OCI-LY3 (cell line): ENCODE results near the gene KRTCAP2.
"Not testable (repeated sequence)": the region's sequence is repeated elsewhere in the genome, so short reads cannot be mapped to it uniquely, and the experiment has no call there.

Source experiments
- H2AFZ ChIP-seq: fragments of 200-600, 300-600 bp; shearing (Covaris generic); 2 replicates; pipeline ENCODE4 v1.6.0; 2014; ENCODE audit warnings: antibody characterized with exemption, low read depth, low read length
- H3K27ac ChIP-seq: fragments of 200-600, 300-600 bp; sonication (generic); 2 replicates; pipeline ENCODE4 v1.5.1; 2014; ENCODE audit warnings: mild to moderate bottlenecking, low read length, moderate library complexity, mixed read lengths
- H3K27me3 ChIP-seq: fragments of 200-600, 300-600 bp; sonication (generic); 2 replicates; pipeline ENCODE4 v1.6.1; 2014; ENCODE audit warnings: low read depth, low read length, mixed read lengths
- H3K36me3 ChIP-seq: fragments of 200-600, 300-600 bp; sonication (generic); replicated peaks from 2 replicates; pipeline ENCODE3; 2014; ENCODE audit warnings: low read depth, low read length, mixed read lengths
- H3K4me1 ChIP-seq: fragments of 300-600, 200-600 bp; sonication (generic); 2 replicates; pipeline ENCODE4 v1.6.1; 2014; ENCODE audit warnings: low read length, mixed read lengths
- H3K4me2 ChIP-seq: fragments of 200-600, 300-600 bp; sonication (generic); 2 replicates; pipeline ENCODE4 v1.6.1; 2014; ENCODE audit warnings: low read length, mixed read lengths
- H3K4me3 ChIP-seq: fragments of 300-600, 200-600 bp; sonication (generic); 2 replicates; pipeline ENCODE4 v1.5.1; 2014; ENCODE audit warnings: antibody characterized with exemption, mild to moderate bottlenecking, low read length, moderate library complexity
- H3K79me2 ChIP-seq: fragments of 300-600, 200-600 bp; shearing (Covaris generic); 2 replicates; pipeline ENCODE4 v1.6.1; 2014; ENCODE audit warnings: mild to moderate bottlenecking, low read length, mixed read lengths
- H3K9ac ChIP-seq: fragments of 300-600, 200-600 bp; shearing (Covaris generic); 2 replicates; pipeline ENCODE4 v1.6.0; 2014; ENCODE audit warnings: mild to moderate bottlenecking, low read length, moderate library complexity
- H3K9me3 ChIP-seq: fragments of 200-600, 300-600 bp; shearing (Covaris generic); 2 replicates; pipeline ENCODE4 v1.6.1; 2014; ENCODE audit warnings: low read length, mixed read lengths; ENCODE audit not compliant: insufficient read depth
- H4K20me1 ChIP-seq: fragments of 200-600, 300-600 bp; sonication (generic); 2 replicates; pipeline ENCODE4 v1.6.1; 2016; ENCODE audit warnings: low read length, mixed read lengths; ENCODE audit not compliant: insufficient read depth
- EZH2phosphoT487 ChIP-seq: fragments of 200-600 bp; shearing (Covaris generic); IDR thresholded peaks from 2 replicates; pipeline ENCODE4 v1.6.1; 2018; ENCODE audit warnings: antibody characterized with exemption, mixed run types, low read depth
- TF ChIP-seq, protein P1 (sequence below): fragments of 200-600, 300-600 bp; sonication (generic); IDR thresholded peaks from 2 replicates; pipeline ENCODE4 v1.5.1; 2014; ENCODE audit warnings: antibody characterized with exemption, low read length, low read depth

KRTCAP2 gene

DNA sequence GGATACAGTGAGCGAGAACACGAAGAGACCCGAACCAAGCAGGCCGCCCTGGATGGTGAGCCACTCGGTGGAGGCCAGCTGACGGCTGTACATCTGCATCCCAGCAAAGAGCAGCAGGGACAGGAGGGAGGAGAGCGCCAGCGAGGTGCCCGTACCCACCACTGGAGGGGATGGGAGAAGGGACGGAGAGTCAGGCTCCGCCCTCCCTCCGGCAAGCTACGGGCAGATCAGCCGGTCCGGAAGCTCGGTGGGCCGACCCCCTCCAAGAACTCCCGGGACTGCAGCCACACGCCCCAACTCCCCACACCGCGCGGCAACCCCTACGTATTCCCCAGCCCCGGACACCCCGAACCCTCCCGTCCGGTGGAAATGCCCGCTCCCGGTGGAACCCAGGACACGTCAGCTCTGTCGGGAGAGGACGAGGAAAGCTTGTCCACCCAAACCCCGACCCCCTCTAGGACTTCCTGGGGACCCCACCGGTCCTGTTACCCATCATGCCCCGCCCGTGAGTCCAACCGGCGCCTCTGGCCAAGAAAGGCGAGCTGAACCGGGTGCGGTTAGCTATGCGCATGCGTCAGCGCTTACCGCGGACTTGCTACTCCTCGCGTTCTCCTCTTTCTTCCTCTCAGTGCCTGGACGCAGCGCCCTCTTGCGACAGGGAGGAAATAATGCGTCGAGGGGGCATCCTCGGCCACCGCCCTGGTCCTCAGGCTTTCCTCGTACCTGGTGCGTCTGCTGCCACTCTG is at the start of gene KRTCAP2:
Gene KRTCAP2, minus strand, starts transcription at position 573 of the 746 bp plus-strand sequence. Its CDS starts 80 bp downstream, at position 493.
- Histone ChIP-seq H4K20me1 (no peaks in the 10 kb centered on the region), H3K27me3 (no peaks in the 10 kb centered on the region), H3K4me3 (peak within 1 kb of the TSS; percentile 87), H3K4me1 (peaks cover 31% of the 10 kb centered on the region), H3K79me2 (peaks cover 16% of the 10 kb centered on the region), H3K36me3 (peaks cover 21% of the 10 kb centered on the region), H3K9ac (peak within 1 kb of the TSS; percentile 95), H3K9me3 (no peaks in the 10 kb centered on the region), H2AFZ (peak within 1 kb of the TSS; percentile 82), H3K27ac (peak within 1 kb of the TSS; percentile 75), H3K4me2 (peak within 1 kb of the TSS; percentile 91)
- no peak for TF ChIP-seq EZH2phosphoT487
- TF ChIP-seq, protein P1, sequence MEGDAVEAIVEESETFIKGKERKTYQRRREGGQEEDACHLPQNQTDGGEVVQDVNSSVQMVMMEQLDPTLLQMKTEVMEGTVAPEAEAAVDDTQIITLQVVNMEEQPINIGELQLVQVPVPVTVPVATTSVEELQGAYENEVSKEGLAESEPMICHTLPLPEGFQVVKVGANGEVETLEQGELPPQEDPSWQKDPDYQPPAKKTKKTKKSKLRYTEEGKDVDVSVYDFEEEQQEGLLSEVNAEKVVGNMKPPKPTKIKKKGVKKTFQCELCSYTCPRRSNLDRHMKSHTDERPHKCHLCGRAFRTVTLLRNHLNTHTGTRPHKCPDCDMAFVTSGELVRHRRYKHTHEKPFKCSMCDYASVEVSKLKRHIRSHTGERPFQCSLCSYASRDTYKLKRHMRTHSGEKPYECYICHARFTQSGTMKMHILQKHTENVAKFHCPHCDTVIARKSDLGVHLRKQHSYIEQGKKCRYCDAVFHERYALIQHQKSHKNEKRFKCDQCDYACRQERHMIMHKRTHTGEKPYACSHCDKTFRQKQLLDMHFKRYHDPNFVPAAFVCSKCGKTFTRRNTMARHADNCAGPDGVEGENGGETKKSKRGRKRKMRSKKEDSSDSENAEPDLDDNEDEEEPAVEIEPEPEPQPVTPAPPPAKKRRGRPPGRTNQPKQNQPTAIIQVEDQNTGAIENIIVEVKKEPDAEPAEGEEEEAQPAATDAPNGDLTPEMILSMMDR, result peak; percentile 96

DNA sequence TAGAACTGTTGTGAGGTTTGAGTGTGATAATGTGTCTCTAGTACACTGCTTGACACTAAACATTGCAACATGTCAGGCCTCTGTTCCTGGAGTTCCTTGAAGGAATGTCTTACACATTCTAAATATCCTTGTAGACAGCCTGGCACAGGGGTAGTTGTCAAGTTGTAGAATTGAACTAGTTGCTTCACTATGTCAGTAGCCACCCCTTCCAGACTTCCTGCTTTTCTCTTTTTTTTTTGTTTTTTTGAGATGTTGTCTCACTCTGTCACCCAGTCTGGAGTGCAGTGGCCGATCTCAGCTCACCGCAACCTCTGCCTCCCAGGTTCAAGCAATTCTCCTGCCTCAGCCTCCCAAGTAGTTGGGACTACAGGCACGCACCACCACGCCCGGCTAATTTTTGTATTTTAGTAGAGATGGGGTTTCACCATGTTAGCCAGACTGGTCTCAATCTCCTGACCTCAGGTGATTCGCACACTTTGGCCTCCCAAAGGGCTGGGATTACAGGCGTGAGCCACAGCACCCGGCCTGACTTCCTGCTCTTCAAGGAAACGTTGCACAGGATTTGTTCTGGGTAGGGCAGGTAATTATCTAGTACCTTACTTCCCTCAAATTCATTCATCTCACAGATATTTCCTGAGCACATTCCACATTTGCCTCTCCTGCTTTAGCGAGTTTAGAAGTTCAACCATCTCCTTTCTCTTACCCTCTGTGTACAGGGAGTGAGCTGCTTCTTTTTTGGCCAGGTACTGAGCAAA is 47.3 kb upstream of the KRTCAP2 start:
- not testable (repeated sequence) for H4K20me1 ChIP-seq, H2AFZ ChIP-seq, H3K4me2 ChIP-seq, H3K9ac ChIP-seq, H3K36me3 ChIP-seq, H3K27ac ChIP-seq, H3K9me3 ChIP-seq, H3K79me2 ChIP-seq, H3K27me3 ChIP-seq, H3K4me3 ChIP-seq, H3K4me1 ChIP-seq

DNA sequence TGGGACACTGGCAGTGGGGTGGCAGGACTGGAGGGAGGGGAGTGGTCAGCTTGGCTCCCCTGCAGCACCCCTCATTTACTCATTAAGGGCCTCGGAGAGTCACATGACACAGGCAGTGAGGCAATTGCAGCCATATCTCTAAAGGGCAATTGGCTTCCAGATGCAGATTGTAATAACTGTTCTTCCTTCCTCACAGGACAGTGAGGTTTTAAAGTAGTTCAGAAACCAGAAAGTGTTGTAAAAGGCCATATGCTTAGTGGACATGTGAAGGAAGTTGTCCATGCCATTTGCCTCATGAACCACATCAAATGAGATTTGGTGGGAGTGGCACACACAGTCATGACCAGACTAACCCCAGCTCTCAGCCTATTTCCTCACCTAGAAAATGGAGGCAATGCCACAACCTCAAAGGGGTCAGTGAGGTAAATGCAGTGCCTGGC is 46.5 kb upstream of the KRTCAP2 start:
- Histone ChIP-seq H3K27ac (no peak overlapping the region), H3K4me2 (peak overlapping the region; percentile 5; the same call in 1 of the 2 replicates), H3K9ac (no peak overlapping the region)

DNA sequence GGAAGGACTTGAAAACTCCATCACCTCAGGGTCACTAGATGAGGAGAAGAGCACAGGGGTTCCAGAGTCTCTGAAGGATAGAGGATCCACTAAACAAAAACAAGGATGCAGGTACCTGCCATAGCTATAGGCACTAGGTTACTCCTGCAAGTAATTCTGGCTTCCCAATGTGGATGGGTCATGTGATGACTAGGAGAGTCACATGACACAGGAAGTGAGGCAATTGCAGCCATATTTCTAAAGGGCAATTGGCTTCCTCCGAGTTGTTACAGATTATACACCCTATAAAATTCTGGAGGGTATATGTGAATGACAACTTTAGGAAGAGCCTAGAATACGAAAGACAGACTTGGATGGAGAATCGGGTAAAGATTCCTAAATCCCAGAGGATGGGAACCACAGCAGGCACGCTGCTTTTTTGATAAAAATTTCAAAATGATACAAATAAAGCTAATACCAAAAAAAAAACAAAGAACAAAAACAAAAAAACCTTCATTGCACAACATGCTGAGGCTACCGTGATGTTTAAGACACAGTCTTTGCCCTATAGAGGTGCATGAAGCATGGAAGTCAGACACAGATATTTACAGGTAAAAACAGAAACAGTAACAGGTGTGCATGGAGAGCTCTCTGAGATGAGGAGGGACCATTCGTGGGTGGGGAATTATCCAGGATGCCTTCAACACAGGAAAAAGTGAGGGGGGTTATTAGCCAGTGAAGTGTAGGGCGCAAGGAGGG is 45.9 kb upstream of the KRTCAP2 start:
- H3K4me1 ChIP-seq, result peaks cover 5% of the 10 kb centered on the region; the same call in 1 of the 2 replicates
- H3K27me3 ChIP-seq, result no peaks in the 10 kb centered on the region
- H3K9ac ChIP-seq, result no peak overlapping the region
- H4K20me1 ChIP-seq, result no peaks in the 10 kb centered on the region
- H3K4me3 ChIP-seq, result no peak overlapping the region
- no peak for TF ChIP-seq EZH2phosphoT487
- TF ChIP-seq, protein P1, result no peak
- H3K9me3 ChIP-seq, result no peaks in the 10 kb centered on the region
- peak overlapping the region; percentile 5 for H3K4me2 ChIP-seq
- no peaks in the 10 kb centered on the region for H3K36me3 ChIP-seq
- H3K27ac ChIP-seq, result no peak overlapping the region
- H3K79me2 ChIP-seq, result no peaks in the 10 kb centered on the region
- peak overlapping the region; percentile 32; the same call in 1 of the 2 replicates for H2AFZ ChIP-seq

More for the DNA sequence above, 46.5 kb upstream of the KRTCAP2 start:
- Histone ChIP-seq H3K27me3 (no peaks in the 10 kb centered on the region), H3K79me2 (no peaks in the 10 kb centered on the region), H4K20me1 (no peaks in the 10 kb centered on the region), H3K4me3 (no peak overlapping the region), H3K4me1 (peaks cover 5% of the 10 kb centered on the region; the same call in 1 of the 2 replicates), H2AFZ (0 out of 2 replicates have a peak overlapping the region, but pooled peaks have one; percentile 32), H3K36me3 (no peaks in the 10 kb centered on the region), H3K9me3 (no peaks in the 10 kb centered on the region)
- TF ChIP-seq, protein P1, result no peak

DNA sequence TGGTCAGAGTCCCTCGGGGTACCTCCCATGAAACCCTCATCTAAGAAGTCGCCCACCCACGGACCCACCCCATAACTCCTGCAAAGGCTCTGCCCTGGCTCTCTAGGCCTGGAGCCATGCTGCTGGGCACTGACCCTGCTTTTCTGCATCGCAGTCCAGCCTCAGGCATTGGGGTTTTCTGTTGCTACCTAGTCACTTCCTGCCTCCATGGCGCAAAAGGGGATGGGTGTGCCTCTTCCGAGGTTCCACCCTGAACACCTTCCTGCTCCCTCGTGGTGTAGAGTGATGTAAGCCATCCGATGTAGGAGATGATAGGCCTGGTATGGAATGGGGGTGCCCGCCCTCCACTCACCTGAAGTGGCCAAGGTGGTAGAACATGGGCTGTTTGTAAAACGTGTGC is 41.6 kb upstream of the KRTCAP2 start:
- H4K20me1 ChIP-seq, H3K27ac ChIP-seq, H3K27me3 ChIP-seq, H3K4me3 ChIP-seq, H3K9me3 ChIP-seq, H3K9ac ChIP-seq, H2AFZ ChIP-seq, H3K36me3 ChIP-seq, H3K79me2 ChIP-seq, H3K4me2 ChIP-seq: not testable (repeated sequence)
- H3K4me1 ChIP-seq, result peaks cover 11% of the 10 kb centered on the region

DNA sequence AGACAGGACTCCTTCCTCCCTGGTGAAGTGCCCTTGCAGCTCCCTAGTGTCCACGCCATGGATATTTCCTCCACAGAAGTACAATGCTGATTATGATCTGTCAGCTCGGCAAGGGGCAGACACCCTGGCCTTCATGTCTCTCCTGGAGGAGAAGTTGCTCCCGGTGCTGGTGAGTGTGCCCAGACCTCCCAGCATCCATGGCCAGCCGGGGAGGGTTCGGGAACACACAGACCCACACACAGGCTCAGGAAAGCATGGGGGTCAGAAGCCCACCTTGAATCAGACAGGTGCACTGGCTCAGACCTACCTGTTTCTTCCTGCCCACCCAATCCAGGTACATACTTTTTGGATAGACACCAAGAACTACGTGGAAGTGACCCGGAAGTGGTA is 38.9 kb upstream of the KRTCAP2 start:
- H4K20me1 ChIP-seq, H3K27ac ChIP-seq, H3K79me2 ChIP-seq, H3K9ac ChIP-seq, H3K4me3 ChIP-seq, H3K27me3 ChIP-seq, H2AFZ ChIP-seq, H3K4me2 ChIP-seq, H3K36me3 ChIP-seq, H3K9me3 ChIP-seq: not testable (repeated sequence)
- H3K4me1 ChIP-seq, result peaks cover 21% of the 10 kb centered on the region
